Measurements from ENCODE around the gene SOST.

Gene SOST

GRCh38 chr17:43774304-43775250 lies 16.0 kb upstream of the SOST start:
- DNase-seq = no peak

- DNase-seq = no peak
Observed at GRCh38 chr17:43772877-43773648, 14.5 kb upstream of the SOST start.

GRCh38 chr17:43771463-43771862 lies 12.9 kb upstream of the SOST start:
- DNase-seq = no peak

GRCh38 chr17:43770957-43771356 lies 12.4 kb upstream of the SOST start:
- DNase-seq = no peak

- DNase-seq = no peak
Observed at GRCh38 chr17:43769859-43770258, 11.3 kb upstream of the SOST start.

GRCh38 chr17:43769426-43769825 lies 10.8 kb upstream of the SOST start:
- DNase-seq = no peak

- DNase-seq = no peak
Observed at GRCh38 chr17:43768943-43769342, 10.4 kb upstream of the SOST start.

- DNase-seq = no peak
Observed at GRCh38 chr17:43768382-43768781, 9.8 kb upstream of the SOST start.

GRCh38 chr17:43767713-43768059 lies 9.1 kb upstream of the SOST start:
- DNase-seq = no peak

GRCh38 chr17:43767053-43767712 lies 8.6 kb upstream of the SOST start:
- no peak for DNase-seq

- peak; percentile 26 for DNase-seq
Observed at GRCh38 chr17:43766413-43767052, 7.9 kb upstream of the SOST start.

GRCh38 chr17:43760254-43760852 lies 1.8 kb upstream of the SOST start:
- peak; percentile 83 for DNase-seq

GRCh38 chr17:43759836-43760235 lies 1.2 kb upstream of the SOST start:
- DNase-seq = no peak

GRCh38 chr17:43758086-43758485 lies 505 bp downstream of the SOST start:
- DNase-seq = no peak

- no peak for DNase-seq
Observed at GRCh38 chr17:43757171-43757660, 1.4 kb downstream of the SOST start.

GRCh38 chr17:43756201-43756600 lies 2.4 kb downstream of the SOST start:
- DNase-seq = no peak

GRCh38 chr17:43755389-43755875 lies 3.2 kb downstream of the SOST start:
- no peak for DNase-seq

- no peak for DNase-seq
Observed at GRCh38 chr17:43754947-43755346, 3.6 kb downstream of the SOST start.

GRCh38 chr17:43753493-43754129 lies 5.0 kb downstream of the SOST start:
- DNase-seq = no peak

GRCh38 chr17:43750153-43750552 lies 8.4 kb downstream of the SOST start:
- no peak for DNase-seq

- no peak for DNase-seq
Observed at GRCh38 chr17:43745541-43745940, 13.1 kb downstream of the SOST start.

GRCh38 chr17:43741636-43742035 lies 17.0 kb downstream of the SOST start:
- DNase-seq = no peak

All from stimulated activated naive CD4-positive, alpha-beta T cell treated with Interleukin-2 at 50 U/mL for 16 hours (primary cell).